Smooth muscle cell (in vitro differentiated cells): ENCODE measurements around the gene ACTG2. TPM values are rescaled to one million over a fixed set of nuclear protein-coding genes. Genes with fewer than 3 reads are reported as not detected.
A peak's percentile ranks its signal among the peaks of the same experiment; 100 is the strongest.
"Not testable (repeated sequence)": the region's sequence is repeated elsewhere in the genome, so short reads cannot be mapped to it uniquely, and the experiment has no call there.

Experiments
- DNase-seq: peaks from one replicate; lab custom pipeline; 2025; ENCODE audit not compliant: unreplicated experiment; lab: John Stamatoyannopoulos, UW
- H2AFZ ChIP-seq: fragments of 200-600 bp; sonication (generic); 2 replicates; pipeline ENCODE4 v1.6.0; 2016; ENCODE audit warnings: antibody characterized with exemption, low read depth, mild to moderate bottlenecking
- H3F3A ChIP-seq: fragments of 200-600 bp; sonication (generic); 2 replicates; pipeline ENCODE4 v1.6.0; 2017; ENCODE audit warnings: antibody characterized with exemption, low read depth
- H3K27ac ChIP-seq: fragments of 200-600 bp; sonication (generic); 2 replicates; pipeline ENCODE4 v1.5.1; 2016; ENCODE audit warnings: low read depth, mild to moderate bottlenecking
- H3K27me3 ChIP-seq: fragments of 200-600 bp; sonication (generic); 2 replicates; pipeline ENCODE4 v1.6.1; 2016; ENCODE audit warnings: low read depth, mild to moderate bottlenecking
- H3K36me3 ChIP-seq: fragments of 200-600 bp; sonication (generic); 2 replicates; pipeline ENCODE4 v1.5.1; 2016; ENCODE audit warnings: low read depth
- H3K4me1 ChIP-seq: fragments of 200-600 bp; sonication (generic); 2 replicates; pipeline ENCODE4 v1.5.1; 2016; ENCODE audit warnings: low read depth
- H3K4me2 ChIP-seq: fragments of 200-600 bp; sonication (generic); 2 replicates; pipeline ENCODE4 v1.6.0; 2016; ENCODE audit warnings: mild to moderate bottlenecking
- H3K4me3 ChIP-seq: fragments of 200-600 bp; sonication (generic); 2 replicates; pipeline ENCODE4 v1.5.1; 2016; ENCODE audit warnings: mild to moderate bottlenecking
- H3K79me2 ChIP-seq: fragments of 200-600 bp; sonication (generic); 2 replicates; pipeline ENCODE4 v1.6.0; 2016; ENCODE audit warnings: low read depth, mild to moderate bottlenecking
- H3K9ac ChIP-seq: fragments of 200-600 bp; sonication (generic); 2 replicates; pipeline ENCODE4 v1.6.0; 2016; ENCODE audit warnings: low read depth
- H3K9me3 ChIP-seq: fragments of 200-600 bp; sonication (generic); replicated peaks from 2 replicates; pipeline ENCODE4 v1.5.1; 2016; ENCODE audit warnings: low read depth
- H4K20me1 ChIP-seq: fragments of 200-600 bp; sonication (generic); 2 replicates; pipeline ENCODE4 v1.6.0; 2016; ENCODE audit warnings: low read depth
- CTCF ChIP-seq: fragments of 200-600 bp; sonication (generic); IDR thresholded peaks from 2 replicates; pipeline ENCODE4 v1.5.1; 2017; ENCODE audit warnings: borderline replicate concordance, mild to moderate bottlenecking, antibody characterized with exemption; ENCODE audit not compliant: insufficient read depth, poor library complexity, severe bottlenecking
- WGBS: methylation state at CpG from one replicate; pipeline ENCODE4 v1.1.7; 2016; ENCODE audit warnings: low lambda C conversion rate; 5-methylcytosine and 5-hydroxymethylcytosine counted together
- polyA plus RNA-seq: library from polyadenylated mRNA; unstranded; fragments of >200 nt; fragmentation: Nextera tagmentation; extraction: Ambion mirVana; gene quantifications from 2 replicates; pipeline ENCODE4 v1.2.1, GENCODE V29; 2016
- total RNA-seq: library from RNA; depleted of rRNA; stranded (reverse); fragments of >200 nt; gene quantifications from 2 replicates; pipeline ENCODE4 v1.2.3, GENCODE V29; 2014

ACTG2 gene
- total and polyA plus RNA-seq, 2 experiments from 2014 or later: 323 to 874 TPM

GRCh38 chr2:73939419-73939818 lies 46.6 kb downstream of the ACTG2 start:
- H3K9ac ChIP-seq: no peak overlapping the region
- H3K4me3 ChIP-seq: no peak overlapping the region
- H3K9me3 ChIP-seq: no peaks in the 10 kb centered on the region
- no peak for DNase-seq
- no peaks in the 10 kb centered on the region for H3F3A ChIP-seq
- 66% methylated on average over 2 of the region's 2 CpGs for WGBS
- no peaks in the 10 kb centered on the region for H3K36me3 ChIP-seq
- H2AFZ ChIP-seq: no peak overlapping the region
- TF ChIP-seq CTCF: no peak
- peaks cover 14% of the 10 kb centered on the region for H3K4me1 ChIP-seq
- H3K27ac ChIP-seq: peak overlapping the region; percentile 64
- peak overlapping the region; percentile 40 for H3K4me2 ChIP-seq
- H3K79me2 ChIP-seq: peaks cover 82% of the 10 kb centered on the region
- peaks cover 100% of the 10 kb centered on the region for H4K20me1 ChIP-seq
- no peaks in the 10 kb centered on the region for H3K27me3 ChIP-seq

- Histone ChIP-seq H3K4me1 (peaks cover 14% of the 10 kb centered on the region), H3K27ac (peak overlapping the region; percentile 64), H3K79me2 (peaks cover 82% of the 10 kb centered on the region), H4K20me1 (peaks cover 100% of the 10 kb centered on the region)
- not testable (repeated sequence) for H3K36me3 ChIP-seq, DNase-seq, H3K27me3 ChIP-seq, H3K9me3 ChIP-seq, H3K4me2 ChIP-seq, H3K4me3 ChIP-seq, H2AFZ ChIP-seq, H3F3A ChIP-seq, H3K9ac ChIP-seq
- WGBS: 100% methylated on average over 1 of the region's 1 CpG
Measured at GRCh38 chr2:73940066-73940465, 47.3 kb downstream of the ACTG2 start.

GRCh38 chr2:73942664-73943063 lies 49.9 kb downstream of the ACTG2 start:
- Histone ChIP-seq H3K79me2 (peaks cover 72% of the 10 kb centered on the region), H3K4me2 (no peak overlapping the region), H3K36me3 (peaks cover 6% of the 10 kb centered on the region), H3K4me3 (no peak overlapping the region), H4K20me1 (peaks cover 100% of the 10 kb centered on the region), H3F3A (no peaks in the 10 kb centered on the region), H3K4me1 (peaks cover 14% of the 10 kb centered on the region), H2AFZ (no peak overlapping the region), H3K27ac (no peak overlapping the region), H3K27me3 (no peaks in the 10 kb centered on the region), H3K9me3 (no peaks in the 10 kb centered on the region), H3K9ac (no peak overlapping the region)
- no peak for DNase-seq
- WGBS: 68% methylated on average over 2 of the region's 2 CpGs
- TF ChIP-seq CTCF: no peak

GRCh38 chr2:73944714-73945113 lies 51.9 kb downstream of the ACTG2 start:
- no peaks in the 10 kb centered on the region for H3F3A ChIP-seq
- peaks cover 7% of the 10 kb centered on the region for H3K4me1 ChIP-seq
- H4K20me1 ChIP-seq: peaks cover 99% of the 10 kb centered on the region
- TF ChIP-seq CTCF: no peak
- no peaks in the 10 kb centered on the region for H3K9me3 ChIP-seq
- H3K4me3 ChIP-seq: no peak overlapping the region
- no peak overlapping the region for H3K4me2 ChIP-seq
- H2AFZ ChIP-seq: no peak overlapping the region
- H3K36me3 ChIP-seq: peaks cover 6% of the 10 kb centered on the region
- 90% methylated on average over 4 of the region's 4 CpGs for WGBS
- peaks cover 66% of the 10 kb centered on the region for H3K79me2 ChIP-seq
- DNase-seq: no peak
- no peaks in the 10 kb centered on the region for H3K27me3 ChIP-seq
- no peak overlapping the region for H3K27ac ChIP-seq
- H3K9ac ChIP-seq: no peak overlapping the region
